Trophoblast cell (in vitro differentiated cells and primary cell): Measurements from ENCODE around the gene TBCD.
"Not testable (repeated sequence)": the region's sequence is repeated elsewhere in the genome, so short reads cannot be mapped to it uniquely, and the experiment has no call there.

Experiments used
- DNase-seq, 2 donors: peaks; one replicate each; pipeline ENCODE4 v3.0.0-alpha.2; 2016
- H2AFZ ChIP-seq: 2 replicates; pipeline ENCODE4 v1.6.1; 2013; ENCODE audit warnings: low read length, moderate library complexity, mild to moderate bottlenecking; ENCODE audit not compliant: insufficient read depth, poor library complexity
- H2AK5ac ChIP-seq: 2 replicates; pipeline ENCODE4 v1.6.1; 2013; ENCODE audit warnings: mild to moderate bottlenecking, low read length
- H2BK120ac ChIP-seq: 2 replicates; pipeline ENCODE4 v1.6.1; 2013; ENCODE audit warnings: low read length, mild to moderate bottlenecking, moderate library complexity; ENCODE audit not compliant: insufficient read depth, poor library complexity
- H2BK12ac ChIP-seq: 2 replicates; pipeline ENCODE4 v1.6.1; 2013; ENCODE audit warnings: mild to moderate bottlenecking, low read length, moderate library complexity
- H2BK5ac ChIP-seq: 2 replicates; pipeline ENCODE4 v1.6.1; 2013; ENCODE audit warnings: low read length, low read depth, moderate library complexity, mild to moderate bottlenecking; ENCODE audit not compliant: poor library complexity
- H3K14ac ChIP-seq: 2 replicates; pipeline ENCODE4 v1.6.1; 2013; ENCODE audit warnings: mild to moderate bottlenecking, low read length
- H3K18ac ChIP-seq: 2 replicates; pipeline ENCODE4 v1.6.1; 2013; ENCODE audit warnings: mild to moderate bottlenecking, low read length
- H3K23ac ChIP-seq: 2 replicates; pipeline ENCODE4 v1.6.1; 2013; ENCODE audit warnings: low read length
- H3K27ac ChIP-seq: 2 replicates; pipeline ENCODE4 v1.5.1; 2013; ENCODE audit warnings: low read depth, mild to moderate bottlenecking, inconsistent platforms, low read length, moderate library complexity
- H3K27me3 ChIP-seq: 2 replicates; pipeline ENCODE4 v1.6.1; 2013; ENCODE audit warnings: inconsistent platforms, mild to moderate bottlenecking, low read length, moderate library complexity; ENCODE audit not compliant: insufficient read depth
- H3K36me3 ChIP-seq, 2 experiments: 1 replicate in 1 of 2; 2 replicates in 1 of 2; pipeline ENCODE4 v1.6.1; 2013; ENCODE audit warnings: low read length in 2 of 2, mild to moderate bottlenecking in 2 of 2, moderate library complexity in 1 of 2; ENCODE audit not compliant: insufficient read depth in 2 of 2, control insufficient read depth in 1 of 2
- H3K4ac ChIP-seq: 2 replicates; pipeline ENCODE4 v1.6.1; 2013; ENCODE audit warnings: low read depth, mild to moderate bottlenecking, low read length, moderate library complexity
- H3K4me1 ChIP-seq, 2 experiments: 1 replicate in 1 of 2; 2 replicates in 1 of 2; pipeline ENCODE4 v1.6.1; 2013; ENCODE audit warnings: low read length in 2 of 2, mild to moderate bottlenecking in 2 of 2, moderate library complexity in 1 of 2; ENCODE audit not compliant: insufficient read depth in 2 of 2, control insufficient read depth in 1 of 2
- H3K4me2 ChIP-seq: 2 replicates; pipeline ENCODE4 v1.6.1; 2013; ENCODE audit warnings: inconsistent platforms, mild to moderate bottlenecking, low read length, moderate library complexity
- H3K4me3 ChIP-seq: 2 replicates; pipeline ENCODE4 v1.5.1; 2013; ENCODE audit warnings: mild to moderate bottlenecking, low read depth, low read length, inconsistent platforms
- H3K79me1 ChIP-seq: one replicate; pipeline ENCODE4 v1.6.1; 2013; ENCODE audit warnings: low read length
- H3K79me2 ChIP-seq: 2 replicates; pipeline ENCODE4 v1.6.1; 2013; ENCODE audit warnings: low read length, mild to moderate bottlenecking; ENCODE audit not compliant: control insufficient read depth, insufficient read depth, poor library complexity
- H3K9ac ChIP-seq: 2 replicates; pipeline ENCODE4 v1.6.1; 2013; ENCODE audit warnings: mild to moderate bottlenecking, low read length
- H3K9me3 ChIP-seq: 2 replicates; pipeline ENCODE4 v1.6.1; 2013; ENCODE audit warnings: low read depth, mild to moderate bottlenecking, control low read depth, inconsistent platforms, low read length; ENCODE audit not compliant: insufficient read depth
- H4K12ac ChIP-seq: 2 replicates; pipeline ENCODE4 v1.6.1; 2013; ENCODE audit warnings: low read depth, mild to moderate bottlenecking, low read length, moderate library complexity
- H4K8ac ChIP-seq: 2 replicates; pipeline ENCODE4 v1.6.1; 2013; ENCODE audit warnings: low read depth, mild to moderate bottlenecking, low read length, moderate library complexity
- H4K91ac ChIP-seq: one replicate; pipeline ENCODE4 v1.6.1; 2013; ENCODE audit warnings: low read depth, mild to moderate bottlenecking, low read length, moderate library complexity
- WGBS: extraction: QIAGEN DNeasy Blood & Tissue Kit; methylation state at CpG from one replicate; pipeline ENCODE4 v1.1.7; 2013; ENCODE audit warnings: missing lambda C conversion rate; ENCODE audit not compliant: insufficient read length, insufficient coverage; ENCODE audit errors: extremely low coverage; 5-methylcytosine and 5-hydroxymethylcytosine counted together

Gene TBCD

DNA sequence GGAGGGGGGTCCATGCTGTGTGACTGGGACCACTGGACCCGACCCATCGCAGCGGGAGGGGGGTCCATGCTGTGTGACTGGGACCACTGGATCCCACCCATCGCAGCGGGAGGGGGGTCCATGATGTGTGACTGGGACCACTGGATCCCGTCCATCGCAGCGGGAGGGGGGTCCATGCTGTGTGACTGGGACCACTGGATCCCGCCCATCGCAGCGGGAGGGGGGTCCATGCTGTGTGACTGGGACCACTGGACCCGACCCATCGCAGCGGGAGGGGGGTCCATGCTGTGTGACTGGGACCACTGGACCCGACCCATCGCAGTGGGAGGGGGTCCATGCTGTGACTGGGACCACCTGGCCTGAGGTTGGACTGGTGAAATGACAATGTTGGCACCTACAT, 33.7 kb downstream of the TBCD start:
- H3K4me3 ChIP-seq, H3K79me1 ChIP-seq, H4K8ac ChIP-seq, H3K23ac ChIP-seq, H3K4me2 ChIP-seq, H2BK12ac ChIP-seq, H2AFZ ChIP-seq, H2BK120ac ChIP-seq, H3K14ac ChIP-seq, H3K9me3 ChIP-seq, H3K18ac ChIP-seq, H3K79me2 ChIP-seq, H3K4ac ChIP-seq, DNase-seq, H2AK5ac ChIP-seq, H3K27me3 ChIP-seq, H4K12ac ChIP-seq, H3K9ac ChIP-seq, H4K91ac ChIP-seq, H3K27ac ChIP-seq, H2BK5ac ChIP-seq, H3K4me1 ChIP-seq: not testable (repeated sequence)
- WGBS = no CpG with 5 or more reads among the region's 16 CpGs
- H3K36me3 ChIP-seq = peaks cover 13 to 14% of the 10 kb centered on the region in 2 experiments

DNA sequence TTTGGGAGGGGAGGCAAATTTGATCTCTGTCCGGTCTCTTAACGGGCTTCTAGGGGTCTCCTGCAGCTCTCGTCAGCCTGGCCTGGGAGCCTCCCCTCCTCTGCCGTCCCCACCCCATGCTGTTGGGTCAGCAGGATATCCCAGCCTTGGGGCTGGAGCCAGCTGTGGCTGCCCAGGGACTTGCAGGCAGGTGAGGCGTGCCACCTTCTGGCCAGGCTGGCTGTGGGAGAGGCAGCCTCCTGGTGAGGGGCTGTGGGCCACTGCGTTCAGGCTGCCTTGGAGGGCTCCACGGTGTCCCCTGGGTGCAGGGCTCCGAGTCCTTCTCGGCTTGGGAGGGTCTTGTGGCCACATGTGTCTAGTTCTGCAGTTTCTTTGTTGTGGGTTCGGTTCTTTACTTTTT, 34.6 kb downstream of the TBCD start:
- H2BK120ac ChIP-seq = no peak overlapping the region
- H3K9ac ChIP-seq = no peak overlapping the region
- H3K4me2 ChIP-seq = no peak overlapping the region
- H3K9me3 ChIP-seq = no peaks in the 10 kb centered on the region
- H3K18ac ChIP-seq = no peak overlapping the region
- peaks cover 13 to 14% of the 10 kb centered on the region in 2 experiments for H3K36me3 ChIP-seq
- no peak overlapping the region for H4K8ac ChIP-seq
- no CpG with 5 or more reads among the region's 10 CpGs for WGBS
- no peaks in the 10 kb centered on the region for H3K79me1 ChIP-seq
- no peak overlapping the region for H3K27ac ChIP-seq
- H3K23ac ChIP-seq = no peak overlapping the region
- no peak overlapping the region for H3K14ac ChIP-seq
- no peak overlapping the region for H3K4ac ChIP-seq
- no peaks in the 10 kb centered on the region for H3K27me3 ChIP-seq
- H3K4me3 ChIP-seq = no peak overlapping the region
- no peak overlapping the region for H2AFZ ChIP-seq
- no peak overlapping the region for H2BK5ac ChIP-seq
- peak overlapping the region; percentile 10 for H4K91ac ChIP-seq
- no peak for DNase-seq
- H2AK5ac ChIP-seq = peak overlapping the region; percentile 8
- no peak overlapping the region for H2BK12ac ChIP-seq
- H3K4me1 ChIP-seq = peaks cover 0 to 2% of the 10 kb centered on the region in 2 experiments
- no peaks in the 10 kb centered on the region for H3K79me2 ChIP-seq
- no peak overlapping the region for H4K12ac ChIP-seq

DNA sequence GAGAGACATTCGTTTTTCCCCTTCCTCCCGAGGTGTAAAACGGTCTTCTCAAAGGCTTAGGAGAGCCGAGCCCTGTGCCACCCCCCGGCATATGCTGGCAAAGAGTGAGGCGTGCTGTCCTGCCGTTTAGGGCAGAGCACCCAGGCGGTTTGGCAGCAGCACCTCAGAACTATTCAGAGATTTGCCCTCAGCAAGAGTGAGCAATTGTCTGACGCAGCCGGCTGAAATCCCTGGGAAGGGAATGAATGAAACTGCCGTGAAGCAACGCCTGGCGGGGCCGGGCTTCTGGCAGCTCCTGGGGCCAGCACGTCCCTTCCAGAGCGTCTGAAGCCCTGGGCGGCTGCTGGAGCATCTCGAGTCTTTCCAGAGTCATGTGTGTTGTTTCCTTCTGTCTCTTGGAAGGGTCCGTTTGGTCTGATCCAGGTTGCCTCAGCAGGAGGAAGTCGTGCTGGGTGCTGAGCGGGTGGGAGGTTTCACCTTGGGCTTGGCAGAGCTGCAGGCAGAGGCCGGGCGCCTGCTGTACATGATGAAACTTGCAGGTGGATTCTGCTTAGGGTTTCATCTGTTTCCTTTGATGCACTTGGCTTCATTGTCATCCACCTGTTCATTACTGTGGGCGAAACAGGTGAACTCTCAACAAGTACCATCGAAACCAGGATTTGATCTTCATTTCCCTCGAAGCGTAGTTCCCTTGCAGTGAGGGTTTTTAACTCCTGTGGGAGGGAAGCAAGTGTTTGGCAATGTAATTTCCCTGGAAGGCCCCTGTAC, 35.4 kb downstream of the TBCD start:
- H2AFZ ChIP-seq = no peak overlapping the region
- no peak overlapping the region for H2BK120ac ChIP-seq
- WGBS = no CpG with 5 or more reads among the region's 27 CpGs
- H3K9me3 ChIP-seq = no peaks in the 10 kb centered on the region
- H3K27me3 ChIP-seq = no peaks in the 10 kb centered on the region
- H3K14ac ChIP-seq = no peak overlapping the region
- no peak overlapping the region for H2BK12ac ChIP-seq
- no peak overlapping the region for H3K23ac ChIP-seq
- H4K91ac ChIP-seq = no peak overlapping the region
- H3K27ac ChIP-seq = no peak overlapping the region
- H2BK5ac ChIP-seq = no peak overlapping the region
- H3K18ac ChIP-seq = no peak overlapping the region
- no peaks in the 10 kb centered on the region for H3K79me1 ChIP-seq
- DNase-seq = peak in 1 of 2 donors; percentile 48
- H4K12ac ChIP-seq = no peak overlapping the region
- H3K36me3 ChIP-seq = peaks cover 13 to 14% of the 10 kb centered on the region in 2 experiments
- H4K8ac ChIP-seq = no peak overlapping the region
- no peak overlapping the region for H2AK5ac ChIP-seq
- H3K4ac ChIP-seq = no peak overlapping the region
- no peak overlapping the region for H3K4me3 ChIP-seq
- H3K9ac ChIP-seq = no peak overlapping the region
- H3K79me2 ChIP-seq = no peaks in the 10 kb centered on the region
- no peak overlapping the region for H3K4me2 ChIP-seq
- H3K4me1 ChIP-seq = peaks cover 0 to 6% of the 10 kb centered on the region in 2 experiments

DNA sequence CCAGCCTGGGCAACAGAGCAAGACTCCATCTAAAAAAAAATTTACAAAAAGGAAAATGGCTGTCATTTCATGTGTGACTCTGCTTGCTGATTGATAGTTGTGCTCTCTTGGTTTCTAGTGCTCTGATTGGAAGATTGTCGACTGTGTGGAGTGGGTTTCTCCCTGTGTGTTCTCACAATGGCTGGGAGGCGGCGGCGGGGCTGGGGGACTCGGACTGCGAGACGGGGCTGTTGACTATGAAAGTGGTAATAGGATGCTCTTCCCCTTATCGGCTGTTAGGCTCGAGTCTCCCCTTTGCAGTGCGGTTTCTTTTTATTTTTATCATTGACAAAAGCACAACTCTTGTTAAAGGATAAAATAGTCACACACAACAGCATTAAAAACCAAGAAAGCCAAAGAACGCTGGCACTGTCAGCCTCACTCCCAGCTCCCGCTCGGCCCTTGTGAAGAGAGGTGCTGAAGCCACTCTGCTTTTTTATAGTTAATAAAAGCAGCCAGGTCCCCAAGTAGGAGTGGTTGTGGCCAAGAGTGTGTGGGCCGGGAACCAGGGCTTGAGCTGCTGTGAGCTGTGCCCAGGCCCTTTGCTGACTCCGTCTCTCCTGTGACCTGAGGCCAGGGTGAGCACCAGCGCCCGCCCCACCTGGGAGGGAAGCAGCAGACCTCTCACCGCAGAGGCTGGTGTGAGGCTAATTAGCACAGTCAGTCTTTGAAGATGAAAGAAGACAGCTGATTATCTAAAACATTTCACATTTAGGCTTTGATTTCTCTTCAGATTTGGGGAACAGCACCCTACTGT, 36.5 kb downstream of the TBCD start:
- no peak overlapping the region for H2AFZ ChIP-seq
- no peak overlapping the region for H3K23ac ChIP-seq
- H3K14ac ChIP-seq = no peak overlapping the region
- no peaks in the 10 kb centered on the region for H3K27me3 ChIP-seq
- peak overlapping the region; percentile 11 for H3K18ac ChIP-seq
- no peaks in the 10 kb centered on the region for H3K79me2 ChIP-seq
- WGBS = no CpG with 5 or more reads among the region's 18 CpGs
- H3K9ac ChIP-seq = no peak overlapping the region
- peaks cover 7% of the 10 kb centered on the region in 2 experiments for H3K36me3 ChIP-seq
- no peak overlapping the region for H3K4me2 ChIP-seq
- H3K4ac ChIP-seq = no peak overlapping the region
- H2BK120ac ChIP-seq = no peak overlapping the region
- H2BK5ac ChIP-seq = no peak overlapping the region
- no peak overlapping the region for H4K8ac ChIP-seq
- peaks cover 0 to 6% of the 10 kb centered on the region in 2 experiments for H3K4me1 ChIP-seq
- no peaks in the 10 kb centered on the region for H3K79me1 ChIP-seq
- no peak overlapping the region for H4K91ac ChIP-seq
- H3K27ac ChIP-seq = no peak overlapping the region
- H2BK12ac ChIP-seq = no peak overlapping the region
- H4K12ac ChIP-seq = no peak overlapping the region
- H2AK5ac ChIP-seq = no peak overlapping the region
- no peak for DNase-seq
- no peak overlapping the region for H3K4me3 ChIP-seq
- no peaks in the 10 kb centered on the region for H3K9me3 ChIP-seq
